Ovary (tissue), 9 donors: Measurements from ENCODE around the gene CBX8. TPM values are rescaled to one million over a fixed set of nuclear protein-coding genes. Genes with fewer than 3 reads are reported as not detected.

Source experiments
- DNase-seq, 5 donors: peaks; one replicate each; pipeline ENCODE4 v3.0.0-alpha.2; 2019 to 2020
- H3K27ac ChIP-seq, 2 donors: fragments of 200-600 bp; one replicate each; pipeline versions ENCODE4 v1.5.1 to v1.8.0; 2019 to 2022
- H3K27me3 ChIP-seq: fragments of 200-600 bp; one replicate; pipeline ENCODE4 v1.8.0; 2022
- H3K36me3 ChIP-seq: fragments of 200-600 bp; sonication (generic); one replicate; pipeline ENCODE4 v1.5.1; 2019
- H3K4me1 ChIP-seq: one replicate; pipeline ENCODE4 v1.8.1; 2013; ENCODE audit warnings: mild to moderate bottlenecking, moderate library complexity; ENCODE audit not compliant: insufficient read depth
- H3K4me3 ChIP-seq: fragments of 200-600 bp; sonication (generic); one replicate; pipeline ENCODE4 v1.5.1; 2017
- H3K9me3 ChIP-seq, 2 donors: fragments of 200-600 bp in 1 of 2; sonication (generic) in 1 of 2; one replicate each; pipeline versions ENCODE4 v1.5.1 to v1.8.1; 2013 to 2019; ENCODE audit warnings: mild to moderate bottlenecking in 1 of 2, moderate library complexity in 1 of 2
- CTCF ChIP-seq, 3 donors: fragments of 450-650 bp in 2 of 3; fragments of 200-600 bp in 1 of 3; IDR thresholded peaks; one replicate each; pipeline versions ENCODE4 v1.5.1 to v1.8.0; 2016 to 2022; ENCODE audit warnings: antibody characterized with exemption in 3 of 3, mild to moderate bottlenecking in 1 of 3
- EP300 ChIP-seq: sonication (generic); formaldehyde crosslinking; IDR thresholded peaks from one replicate; pipeline ENCODE4 v1.6.1; 2017; ENCODE audit warnings: antibody characterized with exemption
- POLR2A ChIP-seq: fragments of 450-650 bp; IDR thresholded peaks from one replicate; pipeline ENCODE4 v1.6.1; 2017; ENCODE audit warnings: antibody characterized with exemption, mild to moderate bottlenecking, moderate library complexity
- WGBS, 3 donors: extraction: QIAGEN DNeasy Blood & Tissue Kit in 1 of 3; methylation state at CpG; one replicate each; pipeline versions ENCODE4 v1.1.5 to v1.1.7; 2013 to 2017; 5-methylcytosine and 5-hydroxymethylcytosine counted together
- intact Hi-C, 4 donors: fragments of 100-400 bp; cut with DNase I; formaldehyde crosslinking; loops; one replicate each; pipeline versions ENCODE4 v1.11.0 to v1.15.1; 2022 to 2023
- polyA plus RNA-seq, 2 donors: library from polyadenylated mRNA; stranded (reverse); fragments of 200-250 nt in 1 of 2; fragments of 350-450 nt in 1 of 2; fragmentation: Illumina TruSeq in 1 of 2; extraction: RNeasy Lipid Tissue Mini Kit (QIAGEN cat#74804) in 1 of 2; gene quantifications; one replicate each; pipeline ENCODE4 v1.2.3, GENCODE V29; 2013 to 2014
- total RNA-seq, 7 donors: library from RNA; depleted of rRNA in 2 of 7; stranded (reverse); fragments of >200 nt in 2 of 7; fragmentation: NEBNext Ultra II Directional in 3 of 7; extraction: Animal tissue kit (Norgen Biotek cat#: 25700) in 3 of 7; gene quantifications; one replicate each; pipeline versions ENCODE4 v1.1.0 to v1.2.4, GENCODE V29; 2016 to 2023
- donor health status: DM: no; HTN: no; CAD: no; lungs with moderate emphysema.
- donor health status: DM: no; HTN: no; CAD: no.
- donor health status: Bipolar disorder and iron deficiency.
- donor health status: DM: yes; HTN: yes; CAD: no.
- donor health status: DM: no; HTN: no; CAD: no.
- donor health status: DM: yes; HTN: yes; CAD: no.

CBX8 gene
- total and polyA plus RNA-seq, 9 donors: 0.60 to 7.0 (median 3.2) TPM

GRCh38 chr17:79754370-79754769, 42.5 kb downstream of the CBX8 start:
- no peak for DNase-seq

GRCh38 chr17:79752175-79752574, 44.7 kb downstream of the CBX8 start:
- DNase-seq: no peak
- Histone ChIP-seq H3K4me3 (no peak overlapping the region), H3K36me3 (no peaks in the 10 kb centered on the region), H3K9me3 (no peaks in the 10 kb centered on the region), H3K4me1 (peaks cover 2% of the 10 kb centered on the region), H3K27me3 (peaks cover 6% of the 10 kb centered on the region), H3K27ac (no peak overlapping the region)
- WGBS, 3 donors: 81 to 83% (median 81%) methylated on average over 13 of the region's 13 CpGs
- intact Hi-C loops: no loop called here
- TF ChIP-seq EP300: no peak
- TF ChIP-seq POLR2A: no peak
- TF ChIP-seq CTCF (IDR thresholded peaks at IDR 0.05): no peak

More at GRCh38 chr17:79754370-79754769, 42.5 kb downstream of the CBX8 start:
- Histone ChIP-seq H3K27me3 (no peaks in the 10 kb centered on the region), H3K4me1 (peaks cover 2% of the 10 kb centered on the region), H3K4me3 (no peak overlapping the region), H3K36me3 (no peaks in the 10 kb centered on the region), H3K9me3 (no peaks in the 10 kb centered on the region), H3K27ac (no peak overlapping the region)
- TF ChIP-seq CTCF (IDR thresholded peaks at IDR 0.05) (no peak), EP300 (no peak), POLR2A (no peak)
- intact Hi-C loops: no loop called here
- WGBS, 3 donors: 58 to 68% (median 61%) methylated on average over 12 of the region's 12 CpGs

- intact Hi-C loops: no loop called here
- no peaks in the 10 kb centered on the region for H3K36me3 ChIP-seq
- TF ChIP-seq POLR2A (no peak), CTCF (IDR thresholded peaks at IDR 0.05) (no peak), EP300 (no peak)
- H3K9me3 ChIP-seq: no peaks in the 10 kb centered on the region
- H3K27ac ChIP-seq: no peak overlapping the region
- H3K4me3 ChIP-seq: no peak overlapping the region
- WGBS, 3 donors: 65 to 76% (median 70%) methylated on average over 13 of the region's 13 CpGs
- peaks cover 2% of the 10 kb centered on the region for H3K4me1 ChIP-seq
- no peak for DNase-seq
- H3K27me3 ChIP-seq: peaks cover 6% of the 10 kb centered on the region
These were observed 46.0 kb downstream of the CBX8 start for GRCh38 chr17:79750650-79751545.

GRCh38 chr17:79749958-79750357, 46.9 kb downstream of the CBX8 start:
- Histone ChIP-seq H3K9me3 (no peaks in the 10 kb centered on the region), H3K4me1 (peaks cover 2% of the 10 kb centered on the region), H3K4me3 (no peak overlapping the region), H3K27me3 (peaks cover 6% of the 10 kb centered on the region), H3K27ac (no peak overlapping the region), H3K36me3 (no peaks in the 10 kb centered on the region)
- 51 to 60% (median 52%) methylated on average over 3 of the region's 3 CpGs for WGBS, 3 donors
- DNase-seq: no peak
- no peak for TF ChIP-seq CTCF (IDR thresholded peaks at IDR 0.05)
- intact Hi-C loops: loop anchor here in 1 of 4 donors (10.0 kb wide), 1 partner anchor 165 kb away; no protein-coding TSS in a partner anchor
